ENCODE results near the gene KRTAP10-12.

DNA sequence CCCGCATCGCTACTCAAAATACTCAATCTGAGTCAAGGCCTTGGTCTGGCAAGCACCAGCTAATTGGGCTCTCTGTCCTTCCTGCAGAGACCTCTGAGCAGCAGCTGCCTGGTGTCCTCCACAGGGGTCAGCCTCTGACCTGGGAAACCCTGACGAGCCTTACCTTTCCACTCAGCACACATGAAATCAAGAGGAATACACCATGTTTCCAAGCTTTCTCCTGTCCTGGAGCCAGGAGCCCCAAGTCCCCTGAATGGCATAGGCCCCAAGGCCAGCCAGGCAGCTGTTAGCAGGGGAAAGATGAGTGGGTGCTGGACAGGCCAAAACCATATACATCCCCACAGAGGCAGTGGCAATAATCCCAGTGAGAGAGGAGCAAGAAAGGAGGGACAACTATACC, 41.6 kb downstream of the KRTAP10-12 start:
- TF ChIP-seq, protein P1, sequence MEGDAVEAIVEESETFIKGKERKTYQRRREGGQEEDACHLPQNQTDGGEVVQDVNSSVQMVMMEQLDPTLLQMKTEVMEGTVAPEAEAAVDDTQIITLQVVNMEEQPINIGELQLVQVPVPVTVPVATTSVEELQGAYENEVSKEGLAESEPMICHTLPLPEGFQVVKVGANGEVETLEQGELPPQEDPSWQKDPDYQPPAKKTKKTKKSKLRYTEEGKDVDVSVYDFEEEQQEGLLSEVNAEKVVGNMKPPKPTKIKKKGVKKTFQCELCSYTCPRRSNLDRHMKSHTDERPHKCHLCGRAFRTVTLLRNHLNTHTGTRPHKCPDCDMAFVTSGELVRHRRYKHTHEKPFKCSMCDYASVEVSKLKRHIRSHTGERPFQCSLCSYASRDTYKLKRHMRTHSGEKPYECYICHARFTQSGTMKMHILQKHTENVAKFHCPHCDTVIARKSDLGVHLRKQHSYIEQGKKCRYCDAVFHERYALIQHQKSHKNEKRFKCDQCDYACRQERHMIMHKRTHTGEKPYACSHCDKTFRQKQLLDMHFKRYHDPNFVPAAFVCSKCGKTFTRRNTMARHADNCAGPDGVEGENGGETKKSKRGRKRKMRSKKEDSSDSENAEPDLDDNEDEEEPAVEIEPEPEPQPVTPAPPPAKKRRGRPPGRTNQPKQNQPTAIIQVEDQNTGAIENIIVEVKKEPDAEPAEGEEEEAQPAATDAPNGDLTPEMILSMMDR (IDR thresholded peaks at IDR 0.05) = no peak
- no peak for TF ChIP-seq POLR2A (IDR thresholded peaks at IDR 0.05)

Measured in esophagus squamous epithelium (tissue), 4 donors.